Panc1 (cell line): ENCODE data around the gene TEDC1. TPM values are rescaled to one million over a fixed set of nuclear protein-coding genes. Genes with fewer than 3 reads are reported as not detected.

Source experiments
- ATAC-seq: fragments of 200-7000 bp; cut with Tn5 transposase; 2 replicates; pipeline ENCODE4 v1.9.1; 2020; ENCODE audit warnings: mild to moderate bottlenecking, moderate library complexity
- BruUV-seq: library from RNA; stranded (reverse); fragments of 400-500 nt; replicated peaks from 2 replicates; lab custom pipeline; 2021; lab: Mats Ljungman, UMichigan
- CTCF ChIA-PET: fragments of 300-600 bp; sonication (Branson Sonifier 250); formaldehyde crosslinking; loops from one replicate; lab custom pipeline; 2022; ENCODE audit warnings: antibody characterized with exemption; lab: Charles Lee
- POLR2A ChIA-PET: fragments of 300-600 bp; sonication (Branson Sonifier 250); formaldehyde crosslinking; loops from one replicate; lab custom pipeline; 2022; ENCODE audit warnings: antibody characterized with exemption; lab: Charles Lee
- DNase-seq: peaks from one replicate; pipeline ENCODE4 v3.0.0-alpha.2; 2010; ENCODE audit warnings: low read depth, low spot score
- H3K27ac ChIP-seq: 2 replicates; pipeline ENCODE4 v1.5.1; 2011; ENCODE audit warnings: mild to moderate bottlenecking, low read length, inconsistent platforms
- H3K27me3 ChIP-seq: fragments of 200-500 bp; sonication (Bioruptor generic); 2 replicates; pipeline ENCODE4 v1.6.0; 2014; ENCODE audit warnings: low read length, inconsistent platforms; ENCODE audit not compliant: control insufficient read depth, insufficient read depth
- H3K36me3 ChIP-seq: fragments of 200-500 bp; sonication (Bioruptor generic); 2 replicates; pipeline ENCODE4 v1.5.1; 2014; ENCODE audit warnings: inconsistent platforms, mild to moderate bottlenecking, low read length, moderate library complexity; ENCODE audit not compliant: control insufficient read depth, insufficient read depth
- H3K4me1 ChIP-seq: 2 replicates; pipeline ENCODE4 v1.5.1; 2011; ENCODE audit warnings: inconsistent platforms, mild to moderate bottlenecking, low read length, moderate library complexity; ENCODE audit not compliant: control insufficient read depth, insufficient read depth
- H3K4me3 ChIP-seq, 2 experiments: 2 replicates each; pipeline ENCODE4 v1.5.1; 2011 to 2012; ENCODE audit warnings: low read depth in 2 of 2, low read length in 2 of 2, mild to moderate bottlenecking in 2 of 2, inconsistent platforms in 1 of 2, moderate library complexity in 1 of 2
- H3K9me3 ChIP-seq: fragments of 200-500 bp; sonication (Bioruptor generic); 2 replicates; pipeline ENCODE4 v1.5.1; 2014; ENCODE audit warnings: low read depth, mild to moderate bottlenecking, inconsistent platforms, low read length, moderate library complexity; ENCODE audit not compliant: control insufficient read depth, insufficient read depth
- CTCF ChIP-seq: fragments of 450-650 bp; IDR thresholded peaks from 2 replicates; pipeline ENCODE4 v1.5.1; 2017; ENCODE audit warnings: mild to moderate bottlenecking
- POLR2AphosphoS5 ChIP-seq: IDR thresholded peaks from 2 replicates; pipeline ENCODE4 v1.6.1; 2012; ENCODE audit warnings: mild to moderate bottlenecking, low read depth, low read length, moderate library complexity
- SIN3A ChIP-seq: IDR thresholded peaks from 2 replicates; pipeline ENCODE4 v1.6.1; 2012; ENCODE audit warnings: low read depth, mild to moderate bottlenecking, low read length, moderate library complexity, borderline replicate concordance; ENCODE audit not compliant: insufficient read depth
- TCF7L2 ChIP-seq: IDR thresholded peaks from 2 replicates; pipeline ENCODE4 v1.6.1; 2011; ENCODE audit warnings: mild to moderate bottlenecking, low read depth, low read length, inconsistent platforms
- in situ Hi-C: cut with HindIII; loops from 2 replicates; pipeline ENCODE4 v1.10.0; 2016; ENCODE audit warnings: low sequenced_read_pairs, low pct_unique_long_range_greater_than_20kb
- intact Hi-C: fragments of 100-400 bp; cut with micrococcal nuclease; formaldehyde crosslinking; loops from one replicate; pipeline ENCODE4 v1.10.0; 2022; ENCODE audit not compliant: unreplicated experiment
- total RNA-seq: library from RNA; stranded (reverse); gene quantifications from one replicate; pipeline ENCODE4 v1.2.1, GENCODE V29; 2021; ENCODE audit not compliant: unreplicated experiment
- TF ChIP-seq, protein P1 (sequence below), 2 experiments: IDR thresholded peaks; 2 replicates each; pipeline ENCODE4 v1.6.1; 2011 to 2012; ENCODE audit warnings: low read depth in 2 of 2, control low read depth in 1 of 2, low read length in 1 of 2, mild to moderate bottlenecking in 1 of 2, moderate library complexity in 1 of 2; ENCODE audit not compliant: insufficient read depth in 1 of 2

Gene TEDC1
- total RNA-seq, 1 experiment from 2014 or later, result 47.8 TPM

DNA sequence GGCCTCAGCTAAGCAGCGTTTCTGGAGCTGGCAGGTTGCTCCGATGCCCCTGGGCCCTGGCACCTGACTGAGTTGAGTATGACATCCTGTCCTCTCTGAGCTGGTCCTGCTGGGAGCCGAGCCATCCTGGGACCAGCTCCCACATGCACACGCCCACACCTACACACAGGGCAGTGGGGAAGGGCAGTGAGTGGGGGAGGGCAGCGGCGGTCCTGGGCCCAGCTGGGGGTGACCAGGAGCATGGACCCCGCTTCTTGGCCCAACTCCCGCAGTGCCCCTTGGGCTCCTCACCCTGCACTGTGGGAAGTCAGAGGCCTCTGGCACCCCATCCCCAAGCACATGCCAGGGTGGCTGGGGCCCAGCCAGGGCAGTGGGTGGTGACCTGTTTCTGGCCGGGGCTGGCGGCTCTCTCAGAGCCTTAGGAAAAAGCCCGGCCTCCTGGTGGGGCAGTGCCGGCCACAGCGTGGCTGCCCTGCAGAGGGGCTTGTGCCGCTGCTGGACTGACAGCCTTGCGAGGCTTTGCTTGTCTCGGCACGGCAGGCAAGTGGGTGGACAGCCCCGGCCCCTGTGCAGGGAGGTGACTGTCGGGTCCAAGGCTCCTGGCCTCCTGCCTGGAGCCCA is 22.3 kb upstream of the TEDC1 start:
- H3K36me3 ChIP-seq, result no peaks in the 10 kb centered on the region
- no TSS peak for BruUV-seq
- DNase-seq (no peak), ATAC-seq (peak; percentile 18; the same call in 1 of the 2 replicates)
- no peaks in the 10 kb centered on the region for H3K9me3 ChIP-seq
- POLR2A ChIA-PET, result no interaction called here
- H3K4me3 ChIP-seq, result no peak overlapping the region
- TF ChIP-seq CTCF (no peak), SIN3A (no peak), TCF7L2 (no peak), POLR2AphosphoS5 (no peak)
- TF ChIP-seq, protein P1, sequence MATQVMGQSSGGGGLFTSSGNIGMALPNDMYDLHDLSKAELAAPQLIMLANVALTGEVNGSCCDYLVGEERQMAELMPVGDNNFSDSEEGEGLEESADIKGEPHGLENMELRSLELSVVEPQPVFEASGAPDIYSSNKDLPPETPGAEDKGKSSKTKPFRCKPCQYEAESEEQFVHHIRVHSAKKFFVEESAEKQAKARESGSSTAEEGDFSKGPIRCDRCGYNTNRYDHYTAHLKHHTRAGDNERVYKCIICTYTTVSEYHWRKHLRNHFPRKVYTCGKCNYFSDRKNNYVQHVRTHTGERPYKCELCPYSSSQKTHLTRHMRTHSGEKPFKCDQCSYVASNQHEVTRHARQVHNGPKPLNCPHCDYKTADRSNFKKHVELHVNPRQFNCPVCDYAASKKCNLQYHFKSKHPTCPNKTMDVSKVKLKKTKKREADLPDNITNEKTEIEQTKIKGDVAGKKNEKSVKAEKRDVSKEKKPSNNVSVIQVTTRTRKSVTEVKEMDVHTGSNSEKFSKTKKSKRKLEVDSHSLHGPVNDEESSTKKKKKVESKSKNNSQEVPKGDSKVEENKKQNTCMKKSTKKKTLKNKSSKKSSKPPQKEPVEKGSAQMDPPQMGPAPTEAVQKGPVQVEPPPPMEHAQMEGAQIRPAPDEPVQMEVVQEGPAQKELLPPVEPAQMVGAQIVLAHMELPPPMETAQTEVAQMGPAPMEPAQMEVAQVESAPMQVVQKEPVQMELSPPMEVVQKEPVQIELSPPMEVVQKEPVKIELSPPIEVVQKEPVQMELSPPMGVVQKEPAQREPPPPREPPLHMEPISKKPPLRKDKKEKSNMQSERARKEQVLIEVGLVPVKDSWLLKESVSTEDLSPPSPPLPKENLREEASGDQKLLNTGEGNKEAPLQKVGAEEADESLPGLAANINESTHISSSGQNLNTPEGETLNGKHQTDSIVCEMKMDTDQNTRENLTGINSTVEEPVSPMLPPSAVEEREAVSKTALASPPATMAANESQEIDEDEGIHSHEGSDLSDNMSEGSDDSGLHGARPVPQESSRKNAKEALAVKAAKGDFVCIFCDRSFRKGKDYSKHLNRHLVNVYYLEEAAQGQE (IDR thresholded peaks at IDR 0.05; ENCODE audit: insufficient read depth in 1 of 2, low read depth in 2 of 2, low read length in 1 of 2), result no peak
- no peak overlapping the region for H3K27ac ChIP-seq
- in situ Hi-C loops (no loop called here), intact Hi-C loops (no loop called here)
- peaks cover 41% of the 10 kb centered on the region for H3K4me1 ChIP-seq
- CTCF ChIA-PET, result interaction anchor here (1.3 kb wide), 1 partner anchor 17 kb away, joined by 3 read pairs; the partner anchor contains the start of gene CRIP1
- no peaks in the 10 kb centered on the region for H3K27me3 ChIP-seq

- H3K4me1 ChIP-seq, result peaks cover 41% of the 10 kb centered on the region
- ATAC-seq (no peak), DNase-seq (no peak)
- H3K9me3 ChIP-seq, result no peaks in the 10 kb centered on the region
- ChIA-PET CTCF (interaction anchor here (0.5 to 1.6 kb wide), 4 partner anchors 11 to 211 kb away, joined by 3 to 7 read pairs (median 4); partner anchors contain the start of gene CRIP1), POLR2A (interaction anchor here (0.7 to 0.9 kb wide), 2 partner anchors 20 to 54 kb away, joined by 3 read pairs; no protein-coding TSS in a partner anchor)
- H3K4me3 ChIP-seq, result no peak overlapping the region
- TF ChIP-seq SIN3A, result no peak
- in situ Hi-C loops, result no loop called here
- intact Hi-C loops, result no loop called here
- no TSS peak for BruUV-seq
- H3K27me3 ChIP-seq, result no peaks in the 10 kb centered on the region
- no peaks in the 10 kb centered on the region; the same call in 1 of the 2 replicates for H3K36me3 ChIP-seq
- H3K27ac ChIP-seq, result no peak overlapping the region
Measured at GRCh38 chr14:105469456-105470349, 21.3 kb upstream of the TEDC1 start.
